ENCODE data around the gene ADGRF5. TPM values are rescaled to one million over a fixed set of nuclear protein-coding genes. Genes with fewer than 3 reads are reported as not detected.
A peak's percentile ranks its signal among the peaks of the same experiment; 100 is the strongest.

Gene ADGRF5
- total and polyA plus RNA-seq, 12 donors, result 13.3 to 98.5 (median 39.3) TPM

DNA sequence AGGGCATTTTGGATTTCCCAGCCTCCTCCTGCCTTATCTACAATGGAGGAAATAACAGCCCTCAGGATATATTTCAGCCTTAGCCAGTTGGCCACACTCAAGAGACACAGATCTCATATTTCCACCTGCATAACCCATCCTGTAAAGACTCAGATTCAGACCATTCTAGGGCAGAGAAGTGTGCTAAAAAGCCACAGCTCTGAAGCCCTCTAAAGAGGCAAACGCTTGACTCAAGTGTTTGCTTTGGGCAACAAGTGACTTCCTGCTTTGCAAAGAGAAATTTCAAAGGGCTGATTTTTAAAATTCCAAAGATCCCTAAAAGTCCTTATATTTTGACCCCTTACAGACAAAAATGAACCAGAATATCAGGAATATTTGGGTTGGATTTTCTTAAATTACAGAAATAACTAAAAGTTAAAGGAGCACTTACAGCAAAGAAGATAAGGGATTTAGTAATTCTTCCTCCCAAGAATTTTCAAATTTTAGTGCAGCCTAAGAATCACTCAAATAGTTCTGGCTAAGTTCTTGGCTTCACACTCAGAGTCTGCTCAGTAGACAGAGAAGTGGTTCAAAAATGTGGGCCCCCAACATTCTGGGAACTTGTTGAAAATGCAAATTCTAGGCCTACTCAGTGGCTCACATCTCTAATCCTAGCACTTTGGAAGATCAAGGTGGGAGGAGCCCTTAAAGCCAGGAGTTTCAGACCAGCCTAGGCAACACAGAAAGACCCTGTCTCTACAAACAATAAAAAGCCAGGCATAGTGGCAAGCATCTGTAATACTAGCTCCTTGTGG, 18.9 kb upstream of the ADGRF5 start:
- Histone ChIP-seq H3K4me3 (no peak overlapping the region), H3K27ac (peak overlapping the region in 2 of 5 donors; percentile 12 to 22), H3K9me3 (replicated peaks in 1 of 3) (no peaks in the 10 kb centered on the region), H3K36me3 (replicated peaks in 1 of 2) (no peaks in the 10 kb centered on the region), H3K27me3 (no peaks in the 10 kb centered on the region), H3K4me1 (replicated peaks in 1 of 2) (no peaks in the 10 kb centered on the region)
- no peak for TF ChIP-seq POLR2A (IDR thresholded peaks at IDR 0.05)
- TF ChIP-seq, protein P1, sequence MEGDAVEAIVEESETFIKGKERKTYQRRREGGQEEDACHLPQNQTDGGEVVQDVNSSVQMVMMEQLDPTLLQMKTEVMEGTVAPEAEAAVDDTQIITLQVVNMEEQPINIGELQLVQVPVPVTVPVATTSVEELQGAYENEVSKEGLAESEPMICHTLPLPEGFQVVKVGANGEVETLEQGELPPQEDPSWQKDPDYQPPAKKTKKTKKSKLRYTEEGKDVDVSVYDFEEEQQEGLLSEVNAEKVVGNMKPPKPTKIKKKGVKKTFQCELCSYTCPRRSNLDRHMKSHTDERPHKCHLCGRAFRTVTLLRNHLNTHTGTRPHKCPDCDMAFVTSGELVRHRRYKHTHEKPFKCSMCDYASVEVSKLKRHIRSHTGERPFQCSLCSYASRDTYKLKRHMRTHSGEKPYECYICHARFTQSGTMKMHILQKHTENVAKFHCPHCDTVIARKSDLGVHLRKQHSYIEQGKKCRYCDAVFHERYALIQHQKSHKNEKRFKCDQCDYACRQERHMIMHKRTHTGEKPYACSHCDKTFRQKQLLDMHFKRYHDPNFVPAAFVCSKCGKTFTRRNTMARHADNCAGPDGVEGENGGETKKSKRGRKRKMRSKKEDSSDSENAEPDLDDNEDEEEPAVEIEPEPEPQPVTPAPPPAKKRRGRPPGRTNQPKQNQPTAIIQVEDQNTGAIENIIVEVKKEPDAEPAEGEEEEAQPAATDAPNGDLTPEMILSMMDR (IDR thresholded peaks at IDR 0.05), result no peak
- WGBS, 4 donors, result 55 to 67% (median 58%) methylated on average over 1 of the region's 1 CpG
- intact Hi-C loops (cut with DNase I), result no loop called here
- no peak for DNase-seq

DNA sequence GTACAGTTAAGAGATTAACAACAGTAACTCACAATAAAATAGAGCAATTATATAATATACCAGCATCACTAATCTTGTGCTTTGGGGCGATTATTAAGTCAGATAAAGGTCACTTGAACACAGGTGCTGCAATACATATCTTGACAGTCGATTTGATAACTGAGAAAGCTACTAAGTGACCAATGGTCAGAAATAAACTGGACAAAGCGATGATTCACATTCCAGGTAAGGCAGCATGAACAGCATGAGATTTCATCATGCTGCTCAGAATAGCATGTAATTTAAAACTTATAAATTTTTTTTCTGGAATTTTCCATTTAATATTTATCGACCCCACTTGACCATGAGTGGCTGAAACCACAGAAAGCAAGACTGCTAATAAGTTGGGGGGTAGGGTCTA, 15.9 kb upstream of the ADGRF5 start:
- no peak overlapping the region for H3K27ac ChIP-seq
- no peaks in the 10 kb centered on the region for H3K4me1 ChIP-seq (replicated peaks in 1 of 2)
- TF ChIP-seq POLR2A (IDR thresholded peaks at IDR 0.05), result no peak
- TF ChIP-seq, protein P1 (IDR thresholded peaks at IDR 0.05), result no peak
- intact Hi-C loops (cut with DNase I), result no loop called here
- no peaks in the 10 kb centered on the region for H3K36me3 ChIP-seq (replicated peaks in 1 of 2)
- WGBS, 4 donors, result 83 to 88% (median 85%) methylated on average over 4 of the region's 4 CpGs
- no peak overlapping the region for H3K4me3 ChIP-seq
- DNase-seq, result no peak
- H3K27me3 ChIP-seq, result no peaks in the 10 kb centered on the region
- no peaks in the 10 kb centered on the region for H3K9me3 ChIP-seq (replicated peaks in 1 of 3)

DNA sequence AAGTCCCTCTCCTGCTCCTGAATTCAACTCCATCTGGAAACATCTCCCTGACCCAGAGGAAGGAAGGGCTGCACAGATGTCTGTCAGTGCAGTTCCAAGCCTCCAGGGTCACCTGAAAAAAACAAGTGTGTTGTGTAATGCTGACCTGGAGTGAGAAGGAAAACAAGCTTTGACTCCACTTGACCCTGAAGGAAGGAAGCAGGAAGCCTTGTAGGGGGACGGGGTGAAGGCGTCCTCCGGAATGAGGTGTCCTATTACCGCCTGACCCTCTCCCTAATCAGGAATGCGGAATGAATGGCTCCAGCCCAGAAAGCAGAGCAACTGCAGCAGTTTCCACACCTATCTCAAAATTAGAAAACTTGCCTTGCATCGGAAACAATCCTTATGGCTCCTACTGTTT, 13.9 kb upstream of the ADGRF5 start:
- TF ChIP-seq, protein P1 (IDR thresholded peaks at IDR 0.05), result no peak
- no peak for TF ChIP-seq POLR2A (IDR thresholded peaks at IDR 0.05)
- DNase-seq, result peak in 6 of 7 donors; percentile 17 to 72 (median 32)
- 53 to 63% (median 60%) methylated on average over 6 of the region's 6 CpGs for WGBS, 4 donors
- Histone ChIP-seq H3K27ac (peak overlapping the region in 1 of 5 donors; percentile 78), H3K27me3 (no peaks in the 10 kb centered on the region), H3K4me1 (replicated peaks in 1 of 2) (no peaks in the 10 kb centered on the region), H3K36me3 (replicated peaks in 1 of 2) (no peaks in the 10 kb centered on the region), H3K9me3 (replicated peaks in 1 of 3) (no peaks in the 10 kb centered on the region), H3K4me3 (no peak overlapping the region)
- intact Hi-C loops (cut with DNase I), result no loop called here

DNA sequence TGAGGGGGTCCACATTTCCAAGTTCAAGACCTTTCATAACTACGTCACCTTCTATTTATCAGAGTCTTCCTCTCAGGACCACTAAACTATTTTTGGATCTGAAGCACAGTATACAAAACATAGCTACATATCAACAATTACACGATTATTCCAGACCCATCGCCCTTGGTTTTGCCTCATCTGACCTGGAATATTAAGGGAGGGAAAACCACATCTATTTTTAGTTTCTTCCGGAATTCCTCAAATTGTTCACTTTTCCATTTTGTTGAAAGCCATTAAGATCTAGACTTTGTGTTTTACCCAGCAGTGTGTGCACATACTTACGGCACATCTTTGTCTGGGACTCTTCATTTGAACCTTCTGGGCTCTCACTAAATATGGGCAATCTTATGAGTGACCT, 12.0 kb upstream of the ADGRF5 start:
- 66 to 80% (median 72%) methylated on average over 5 of the region's 5 CpGs for WGBS, 4 donors
- H3K27ac ChIP-seq, result peak overlapping the region in 2 of 5 donors; percentile 40 to 70
- intact Hi-C loops (cut with DNase I), result no loop called here
- H3K9me3 ChIP-seq (replicated peaks in 1 of 3), result no peaks in the 10 kb centered on the region
- no peaks in the 10 kb centered on the region for H3K4me1 ChIP-seq (replicated peaks in 1 of 2)
- H3K36me3 ChIP-seq (replicated peaks in 1 of 2), result no peaks in the 10 kb centered on the region
- no peak for DNase-seq
- H3K27me3 ChIP-seq, result no peaks in the 10 kb centered on the region
- no peak overlapping the region for H3K4me3 ChIP-seq
- TF ChIP-seq POLR2A (IDR thresholded peaks at IDR 0.05), result no peak
- TF ChIP-seq, protein P1 (IDR thresholded peaks at IDR 0.05), result no peak

Data from adrenal gland (tissue), 12 donors.